ENCODE measurements around the gene KCNK1.

DNA sequence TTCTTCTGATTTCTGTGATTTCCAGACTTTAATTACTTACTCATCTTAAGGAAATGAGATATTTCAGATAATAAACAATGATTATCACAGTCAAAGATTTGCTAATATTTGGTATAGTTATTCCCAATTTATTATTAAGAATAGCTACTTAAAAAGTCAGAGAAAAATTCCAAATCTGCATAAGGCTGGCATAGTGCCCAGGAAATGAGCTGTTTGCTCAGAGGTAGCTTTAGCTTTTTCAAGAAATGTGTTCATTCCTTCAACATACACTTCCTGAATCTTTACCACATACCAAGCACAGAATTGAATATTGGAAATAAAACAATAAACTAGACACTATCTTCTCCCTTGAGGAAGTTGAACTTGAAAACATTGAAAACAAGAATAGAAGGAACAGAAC, 44.3 kb upstream of the KCNK1 start:
- TF ChIP-seq MXI1 (IDR thresholded peaks at IDR 0.05; ENCODE audit: low read depth, low read length) (no peak; the same call in 1 of the 2 replicates), RFX5 (IDR thresholded peaks at IDR 0.05; ENCODE audit: low read length) (no peak), SMC3 (IDR thresholded peaks at IDR 0.05; ENCODE audit: low read depth, low read length) (no peak), POLR2AphosphoS5 (IDR thresholded peaks at IDR 0.05; ENCODE audit: low read depth, low read length) (no peak), NRF1 (IDR thresholded peaks at IDR 0.05; ENCODE audit: low read depth, low read length) (no peak), TEAD4 (IDR thresholded peaks at IDR 0.05; ENCODE audit: borderline replicate concordance, insufficient read depth) (no peak), TAF1 (IDR thresholded peaks at IDR 0.05; ENCODE audit: borderline replicate concordance, low read depth, low read length) (no peak), YY1 (IDR thresholded peaks at IDR 0.05; ENCODE audit: low read depth) (no peak), TCF12 (IDR thresholded peaks at IDR 0.05) (no peak)
- TF ChIP-seq, protein P1, sequence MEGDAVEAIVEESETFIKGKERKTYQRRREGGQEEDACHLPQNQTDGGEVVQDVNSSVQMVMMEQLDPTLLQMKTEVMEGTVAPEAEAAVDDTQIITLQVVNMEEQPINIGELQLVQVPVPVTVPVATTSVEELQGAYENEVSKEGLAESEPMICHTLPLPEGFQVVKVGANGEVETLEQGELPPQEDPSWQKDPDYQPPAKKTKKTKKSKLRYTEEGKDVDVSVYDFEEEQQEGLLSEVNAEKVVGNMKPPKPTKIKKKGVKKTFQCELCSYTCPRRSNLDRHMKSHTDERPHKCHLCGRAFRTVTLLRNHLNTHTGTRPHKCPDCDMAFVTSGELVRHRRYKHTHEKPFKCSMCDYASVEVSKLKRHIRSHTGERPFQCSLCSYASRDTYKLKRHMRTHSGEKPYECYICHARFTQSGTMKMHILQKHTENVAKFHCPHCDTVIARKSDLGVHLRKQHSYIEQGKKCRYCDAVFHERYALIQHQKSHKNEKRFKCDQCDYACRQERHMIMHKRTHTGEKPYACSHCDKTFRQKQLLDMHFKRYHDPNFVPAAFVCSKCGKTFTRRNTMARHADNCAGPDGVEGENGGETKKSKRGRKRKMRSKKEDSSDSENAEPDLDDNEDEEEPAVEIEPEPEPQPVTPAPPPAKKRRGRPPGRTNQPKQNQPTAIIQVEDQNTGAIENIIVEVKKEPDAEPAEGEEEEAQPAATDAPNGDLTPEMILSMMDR (IDR thresholded peaks at IDR 0.05) = no peak
- TF ChIP-seq, protein P2, sequence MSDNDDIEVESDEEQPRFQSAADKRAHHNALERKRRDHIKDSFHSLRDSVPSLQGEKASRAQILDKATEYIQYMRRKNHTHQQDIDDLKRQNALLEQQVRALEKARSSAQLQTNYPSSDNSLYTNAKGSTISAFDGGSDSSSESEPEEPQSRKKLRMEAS (IDR thresholded peaks at IDR 0.05; ENCODE audit: low read depth) = no peak
- TF ChIP-seq, protein P3, sequence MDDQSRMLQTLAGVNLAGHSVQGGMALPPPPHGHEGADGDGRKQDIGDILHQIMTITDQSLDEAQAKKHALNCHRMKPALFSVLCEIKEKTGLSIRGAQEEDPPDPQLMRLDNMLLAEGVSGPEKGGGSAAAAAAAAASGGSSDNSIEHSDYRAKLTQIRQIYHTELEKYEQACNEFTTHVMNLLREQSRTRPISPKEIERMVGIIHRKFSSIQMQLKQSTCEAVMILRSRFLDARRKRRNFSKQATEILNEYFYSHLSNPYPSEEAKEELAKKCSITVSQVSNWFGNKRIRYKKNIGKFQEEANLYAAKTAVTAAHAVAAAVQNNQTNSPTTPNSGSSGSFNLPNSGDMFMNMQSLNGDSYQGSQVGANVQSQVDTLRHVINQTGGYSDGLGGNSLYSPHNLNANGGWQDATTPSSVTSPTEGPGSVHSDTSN (IDR thresholded peaks at IDR 0.05) = no peak
- TF ChIP-seq, protein P4, sequence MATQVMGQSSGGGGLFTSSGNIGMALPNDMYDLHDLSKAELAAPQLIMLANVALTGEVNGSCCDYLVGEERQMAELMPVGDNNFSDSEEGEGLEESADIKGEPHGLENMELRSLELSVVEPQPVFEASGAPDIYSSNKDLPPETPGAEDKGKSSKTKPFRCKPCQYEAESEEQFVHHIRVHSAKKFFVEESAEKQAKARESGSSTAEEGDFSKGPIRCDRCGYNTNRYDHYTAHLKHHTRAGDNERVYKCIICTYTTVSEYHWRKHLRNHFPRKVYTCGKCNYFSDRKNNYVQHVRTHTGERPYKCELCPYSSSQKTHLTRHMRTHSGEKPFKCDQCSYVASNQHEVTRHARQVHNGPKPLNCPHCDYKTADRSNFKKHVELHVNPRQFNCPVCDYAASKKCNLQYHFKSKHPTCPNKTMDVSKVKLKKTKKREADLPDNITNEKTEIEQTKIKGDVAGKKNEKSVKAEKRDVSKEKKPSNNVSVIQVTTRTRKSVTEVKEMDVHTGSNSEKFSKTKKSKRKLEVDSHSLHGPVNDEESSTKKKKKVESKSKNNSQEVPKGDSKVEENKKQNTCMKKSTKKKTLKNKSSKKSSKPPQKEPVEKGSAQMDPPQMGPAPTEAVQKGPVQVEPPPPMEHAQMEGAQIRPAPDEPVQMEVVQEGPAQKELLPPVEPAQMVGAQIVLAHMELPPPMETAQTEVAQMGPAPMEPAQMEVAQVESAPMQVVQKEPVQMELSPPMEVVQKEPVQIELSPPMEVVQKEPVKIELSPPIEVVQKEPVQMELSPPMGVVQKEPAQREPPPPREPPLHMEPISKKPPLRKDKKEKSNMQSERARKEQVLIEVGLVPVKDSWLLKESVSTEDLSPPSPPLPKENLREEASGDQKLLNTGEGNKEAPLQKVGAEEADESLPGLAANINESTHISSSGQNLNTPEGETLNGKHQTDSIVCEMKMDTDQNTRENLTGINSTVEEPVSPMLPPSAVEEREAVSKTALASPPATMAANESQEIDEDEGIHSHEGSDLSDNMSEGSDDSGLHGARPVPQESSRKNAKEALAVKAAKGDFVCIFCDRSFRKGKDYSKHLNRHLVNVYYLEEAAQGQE (IDR thresholded peaks at IDR 0.05; ENCODE audit: low read depth, low read length) = no peak
